Measurements from ENCODE around the gene RNFT2. TPM values are rescaled to one million over a fixed set of nuclear protein-coding genes. Genes with fewer than 3 reads are reported as not detected.

The RNFT2 gene
- polyA plus RNA-seq, 6 donors from 2014 or later = 1.4 to 3.5 (median 2.5) TPM

DNA sequence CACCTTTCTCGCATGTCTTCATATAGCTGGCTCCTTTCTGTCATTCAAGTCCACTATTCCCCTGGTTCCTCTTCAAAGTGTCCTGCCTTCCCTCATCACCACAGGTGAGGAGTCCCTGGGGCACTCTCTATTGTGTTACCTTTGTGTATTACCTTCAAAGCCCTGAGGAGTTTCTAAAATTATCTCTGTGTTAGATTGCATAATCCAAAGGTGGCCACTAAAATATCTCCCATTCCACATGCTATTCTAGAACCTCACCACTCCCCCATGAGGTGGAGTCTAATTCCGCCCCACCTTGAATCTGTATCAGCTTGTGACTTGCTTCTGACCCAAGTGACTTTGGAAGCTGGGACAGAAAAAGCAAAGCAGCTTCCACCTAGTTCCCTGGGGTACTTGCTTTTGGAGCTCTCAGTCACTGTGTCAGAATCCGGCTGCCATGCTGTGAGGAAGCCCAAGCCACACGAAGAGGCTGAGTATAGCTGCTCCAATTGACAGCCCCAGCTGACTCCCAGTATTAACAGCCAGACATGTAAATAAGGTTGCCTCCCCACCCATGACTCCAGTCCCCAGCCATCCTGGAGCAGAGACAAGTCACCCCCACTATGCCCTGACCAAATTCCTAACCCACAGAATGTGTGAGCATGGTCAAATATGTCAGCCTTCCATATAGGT, 136.3 kb downstream of the RNFT2 start:
- H3K9me3 Mint-ChIP-seq = peaks cover 0 to 11% (median 0%) of the 10 kb centered on the region in 7 donors
- peaks cover 0 to 7% of the 10 kb centered on the region in 2 donors for H3K36me3 Mint-ChIP-seq
- no peak for DNase-seq
- H3K4me1 Mint-ChIP-seq = peaks cover 12 to 20% (median 17%) of the 10 kb centered on the region in 3 donors
- no peak overlapping the region for H3K27ac Mint-ChIP-seq
- peak overlapping the region in 1 of 8 donors; percentile 32 for H3K4me3 Mint-ChIP-seq
- peaks cover 8 to 25% (median 17%) of the 10 kb centered on the region in 3 donors for H3K27me3 Mint-ChIP-seq
- ATAC-seq (ENCODE audit: low read depth in 2 of 2) = no peak

DNA sequence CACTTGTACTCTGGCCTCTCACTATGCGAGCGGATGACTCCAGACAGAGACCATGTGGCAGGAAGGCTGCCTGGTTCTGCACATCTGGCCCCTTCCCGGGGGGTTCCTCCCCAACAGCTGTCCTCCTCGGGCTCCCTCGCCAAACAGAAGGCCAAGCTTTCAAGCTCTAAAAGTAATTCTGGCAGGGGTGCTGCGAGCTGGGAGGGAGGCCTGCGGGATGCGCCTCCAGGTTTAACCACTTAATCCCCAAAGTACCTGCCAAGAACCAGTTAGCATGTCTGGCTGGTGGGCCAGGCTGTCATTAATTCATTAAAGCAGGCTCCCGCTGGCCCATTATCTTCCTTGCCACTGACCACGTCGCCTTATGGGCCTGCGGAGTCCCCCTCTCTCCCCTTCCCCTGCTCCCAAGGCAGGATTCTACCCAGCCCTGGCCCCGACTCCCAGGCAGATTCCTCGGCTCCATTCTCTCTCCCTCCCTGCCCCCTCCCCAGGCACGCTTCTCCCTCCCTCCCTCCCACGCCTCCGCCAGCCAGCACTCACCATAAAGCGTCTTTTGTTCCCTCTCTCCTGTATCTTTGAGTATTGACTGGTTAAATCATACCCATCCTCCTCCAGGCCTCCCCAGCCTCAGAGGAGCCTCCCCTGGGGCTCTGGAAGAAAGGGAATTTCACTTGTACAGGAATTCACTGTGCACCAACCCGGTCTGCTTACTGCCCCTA, 138.2 kb downstream of the RNFT2 start:
- peak overlapping the region in 1 of 6 donors; percentile 10 for H3K27ac Mint-ChIP-seq
- peaks cover 0 to 11% (median 0%) of the 10 kb centered on the region in 7 donors for H3K9me3 Mint-ChIP-seq
- ATAC-seq (ENCODE audit: low read depth in 2 of 2) (no peak), DNase-seq (no peak)
- peaks cover 0 to 16% of the 10 kb centered on the region in 2 donors for H3K36me3 Mint-ChIP-seq
- peaks cover 24 to 34% (median 28%) of the 10 kb centered on the region in 3 donors for H3K4me1 Mint-ChIP-seq
- H3K4me3 Mint-ChIP-seq = peak overlapping the region in 2 of 8 donors; percentile 69 to 79
- H3K27me3 Mint-ChIP-seq = peaks cover 23 to 39% (median 26%) of the 10 kb centered on the region in 3 donors

DNA sequence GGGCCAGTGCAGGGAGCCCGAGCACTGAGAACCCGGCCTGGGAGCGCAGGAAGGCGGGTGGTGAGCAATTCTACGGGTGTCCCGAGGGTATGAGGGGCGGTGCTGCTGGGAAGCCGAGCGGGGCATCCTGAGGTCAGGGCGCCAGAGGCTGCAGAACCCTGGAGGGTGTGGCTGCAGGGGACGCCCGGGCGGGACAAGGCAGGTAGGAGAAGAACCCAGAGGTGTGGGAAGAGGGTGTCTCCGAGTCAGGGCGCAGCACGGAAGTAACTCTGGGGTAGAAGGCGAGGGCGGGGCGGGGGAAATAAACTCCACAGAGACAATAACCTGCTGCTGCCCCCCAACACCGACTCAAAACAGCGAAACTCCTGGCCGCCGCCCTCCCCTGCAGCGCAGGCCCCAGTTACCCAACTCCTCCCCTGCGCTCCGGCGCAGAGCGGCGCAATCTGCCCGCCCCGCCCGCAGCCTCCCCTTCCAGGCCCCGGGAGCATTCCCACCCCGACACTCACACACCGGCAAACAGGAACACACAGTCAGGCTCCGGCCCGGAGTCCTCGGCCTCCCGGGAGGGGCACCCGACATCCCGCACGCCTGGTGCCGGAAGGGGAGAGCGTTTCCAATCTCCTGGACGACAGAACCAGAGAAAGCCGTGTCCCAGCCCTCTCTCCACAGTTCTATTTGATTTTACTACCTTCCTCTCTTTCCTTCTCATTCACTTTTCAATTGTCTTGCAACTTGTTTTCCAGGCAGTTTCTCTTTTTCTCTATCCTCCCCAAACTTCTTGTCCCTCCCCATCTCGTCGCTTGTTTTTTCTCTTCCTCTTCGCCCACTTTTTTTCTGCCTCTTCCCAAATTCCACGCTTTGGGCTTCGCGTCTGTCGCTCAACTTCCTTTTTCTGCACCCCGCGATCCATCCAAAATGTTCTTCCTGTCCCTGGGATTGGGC, 140.7 kb downstream of the RNFT2 start:
- ATAC-seq (ENCODE audit: low read depth in 2 of 2) (no peak), DNase-seq (no peak)
- Mint-ChIP-seq H3K4me1 (peaks cover 37 to 50% (median 37%) of the 10 kb centered on the region in 3 donors), H3K36me3 (peaks cover 0 to 16% of the 10 kb centered on the region in 2 donors), H3K9me3 (peaks cover 0 to 11% (median 0%) of the 10 kb centered on the region in 7 donors), H3K4me3 (peak overlapping the region; percentile 83 to 94 (median 90)), H3K27ac (peak overlapping the region; percentile 49 to 96 (median 84)), H3K27me3 (peaks cover 35 to 60% (median 41%) of the 10 kb centered on the region in 3 donors)

DNA sequence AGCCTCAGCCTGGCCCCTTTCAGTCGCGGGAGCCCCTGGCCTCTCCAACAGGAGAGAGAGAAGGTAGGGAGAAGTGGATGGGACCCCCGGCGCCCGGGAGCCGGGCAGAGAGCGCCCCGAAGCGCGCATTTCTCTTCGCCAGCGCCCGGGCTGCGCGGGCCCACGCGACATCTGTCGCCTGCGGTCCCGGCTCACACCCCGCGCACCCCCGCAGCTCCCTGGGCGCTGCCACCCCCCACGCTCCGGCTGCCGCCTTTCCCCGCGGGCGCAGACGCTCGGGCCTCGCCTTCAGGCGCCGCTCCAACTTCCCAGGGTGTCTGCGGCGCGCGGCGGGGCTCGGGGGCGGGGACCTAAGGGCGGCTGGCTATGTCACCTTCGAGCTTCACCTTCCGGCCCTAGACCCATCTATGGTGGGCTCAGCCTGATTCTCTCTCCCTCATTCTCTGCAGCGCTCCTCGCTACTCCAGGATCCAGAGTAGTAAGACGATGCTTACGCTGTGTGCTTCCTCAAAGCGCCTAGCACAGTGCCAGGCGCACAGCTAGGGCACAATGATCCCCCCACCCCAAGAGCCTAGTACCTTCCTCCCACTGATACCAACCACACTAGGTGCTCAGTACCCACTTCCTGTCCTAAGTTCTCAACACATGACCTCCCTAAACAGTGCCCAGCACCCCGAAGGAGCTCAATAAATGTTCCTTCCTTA, 141.5 kb downstream of the RNFT2 start:
- Mint-ChIP-seq H3K9me3 (peaks cover 0 to 4% (median 0%) of the 10 kb centered on the region in 7 donors), H3K4me1 (peaks cover 37 to 50% (median 37%) of the 10 kb centered on the region in 3 donors), H3K36me3 (peaks cover 0 to 16% of the 10 kb centered on the region in 2 donors), H3K27me3 (peaks cover 35 to 63% (median 40%) of the 10 kb centered on the region in 3 donors), H3K27ac (peak overlapping the region in 4 of 6 donors; percentile 75 to 89 (median 86)), H3K4me3 (peak overlapping the region; percentile 83 to 95 (median 92))
- ATAC-seq (ENCODE audit: low read depth in 2 of 2) = peak; percentile 13 to 14
- DNase-seq = peak; percentile 18

DNA sequence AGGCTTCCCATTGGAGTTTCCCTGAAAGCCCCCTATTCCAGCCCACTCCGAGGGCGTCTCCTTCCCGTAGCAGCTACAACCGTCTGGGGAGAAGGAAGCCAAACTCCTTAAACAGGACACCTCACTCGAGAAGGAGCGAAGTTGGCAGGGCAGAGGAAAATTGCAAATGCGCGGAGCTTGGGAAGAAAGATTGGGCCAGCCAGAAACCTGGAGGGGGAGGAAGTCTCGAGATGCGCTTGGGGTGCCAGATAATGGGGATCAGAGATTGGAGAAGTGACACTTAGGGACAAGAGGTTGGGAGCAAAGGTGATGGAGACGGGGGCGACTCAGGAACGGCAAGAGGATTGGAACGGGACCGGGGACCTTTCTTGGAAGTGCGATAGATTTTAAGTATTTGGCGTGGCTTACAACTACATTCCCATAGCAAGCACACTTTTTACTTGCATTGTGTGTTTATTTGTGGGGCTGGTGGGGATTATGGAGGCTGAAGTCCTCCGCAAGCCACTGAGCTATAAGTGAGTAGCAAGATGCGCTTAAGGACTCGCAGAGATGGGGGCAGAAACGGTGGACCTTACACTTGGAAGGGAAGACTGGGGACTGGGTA, 142.2 kb downstream of the RNFT2 start:
- H3K27ac Mint-ChIP-seq = peak overlapping the region; percentile 6 to 90 (median 83)
- peaks cover 39 to 50% (median 41%) of the 10 kb centered on the region in 3 donors for H3K4me1 Mint-ChIP-seq
- peak overlapping the region; percentile 83 to 95 (median 92) for H3K4me3 Mint-ChIP-seq
- H3K36me3 Mint-ChIP-seq = peaks cover 0 to 16% of the 10 kb centered on the region in 2 donors
- no peak for DNase-seq
- H3K9me3 Mint-ChIP-seq = no peaks in the 10 kb centered on the region
- ATAC-seq (ENCODE audit: low read depth in 2 of 2) = no peak
- peaks cover 35 to 63% (median 43%) of the 10 kb centered on the region in 3 donors for H3K27me3 Mint-ChIP-seq

DNA sequence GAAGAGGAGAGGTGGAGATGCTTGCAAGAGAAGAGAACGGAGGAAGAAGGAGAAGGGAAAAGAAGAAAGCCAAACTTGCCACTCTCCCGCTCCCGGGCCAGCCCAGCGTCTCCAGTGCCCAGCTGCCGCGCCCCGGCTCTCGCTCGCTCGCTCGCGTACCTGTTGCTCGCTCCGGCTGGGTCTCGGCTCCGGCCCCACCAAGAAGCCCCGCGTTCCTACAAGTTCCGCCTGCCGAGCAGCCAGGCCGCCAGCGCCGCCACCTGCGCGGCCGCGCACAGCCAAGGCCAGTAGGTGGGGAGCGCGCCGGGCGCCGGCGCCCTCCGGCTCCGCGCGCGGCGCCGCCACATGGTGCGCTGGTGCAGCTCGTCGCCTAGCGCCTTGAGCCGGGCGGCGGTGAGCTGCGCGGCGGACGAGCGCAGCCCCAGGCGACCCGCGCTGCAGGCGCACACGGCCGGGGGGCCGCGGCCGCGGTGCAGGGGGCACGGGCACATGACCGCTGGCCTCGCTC, 142.8 kb downstream of the RNFT2 start:
- Mint-ChIP-seq H3K9me3 (no peaks in the 10 kb centered on the region), H3K4me3 (peak overlapping the region; percentile 83 to 95 (median 92)), H3K4me1 (peaks cover 40 to 50% (median 41%) of the 10 kb centered on the region in 3 donors), H3K27ac (peak overlapping the region in 4 of 6 donors; percentile 48 to 90 (median 84)), H3K27me3 (peaks cover 35 to 63% (median 43%) of the 10 kb centered on the region in 3 donors), H3K36me3 (peaks cover 0 to 16% of the 10 kb centered on the region in 2 donors)
- ATAC-seq (ENCODE audit: low read depth in 2 of 2) (peak; percentile 73 to 76), DNase-seq (peak; percentile 64)

DNA sequence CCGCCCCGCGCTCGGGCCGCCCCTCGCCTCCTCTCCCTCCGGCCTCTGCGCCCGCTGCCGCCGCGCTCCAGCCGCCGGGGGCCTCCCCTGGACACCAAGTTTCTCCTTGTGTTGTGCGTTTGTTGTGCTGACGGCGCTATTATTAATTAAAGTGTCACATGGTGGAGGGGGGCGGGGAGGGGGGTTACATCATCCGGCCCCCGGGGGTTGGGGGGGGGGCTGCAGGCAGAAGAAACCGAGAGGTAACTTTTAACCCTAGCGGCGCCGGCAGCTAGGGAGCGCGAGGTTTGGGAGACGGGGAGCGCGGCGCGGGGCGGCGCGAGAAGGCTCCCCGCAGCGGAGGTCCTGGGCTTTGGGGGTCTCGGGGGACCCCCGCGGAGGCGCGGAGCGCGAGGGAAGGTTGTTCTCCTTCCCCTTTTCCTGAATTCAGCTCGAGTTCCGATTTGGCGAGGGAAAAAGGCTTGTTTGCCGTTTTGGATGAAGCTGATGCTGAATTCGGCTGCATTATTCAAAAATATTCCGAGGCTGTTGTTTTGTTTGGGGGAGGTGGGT, 143.3 kb downstream of the RNFT2 start, which contains the start of gene HRK:
HRK (minus strand) TSS at position 117 of the 552 bp plus-strand sequence. CDS start 134 bp downstream, outside the sequence.
- peak within 1 kb of the TSS; percentile 83 to 95 (median 92) for H3K4me3 Mint-ChIP-seq
- peak; percentile 20 for DNase-seq
- H3K36me3 Mint-ChIP-seq = peaks cover 0 to 16% of the 10 kb centered on the region in 2 donors
- no peaks in the 10 kb centered on the region for H3K9me3 Mint-ChIP-seq
- H3K4me1 Mint-ChIP-seq = peaks cover 40 to 47% (median 41%) of the 10 kb centered on the region in 3 donors
- peak; percentile 13 to 20 for ATAC-seq (ENCODE audit: low read depth in 2 of 2)
- H3K27me3 Mint-ChIP-seq = peaks cover 35 to 58% (median 43%) of the 10 kb centered on the region in 3 donors
- H3K27ac Mint-ChIP-seq = peak within 1 kb of the TSS; percentile 44 to 90 (median 83)

DNA sequence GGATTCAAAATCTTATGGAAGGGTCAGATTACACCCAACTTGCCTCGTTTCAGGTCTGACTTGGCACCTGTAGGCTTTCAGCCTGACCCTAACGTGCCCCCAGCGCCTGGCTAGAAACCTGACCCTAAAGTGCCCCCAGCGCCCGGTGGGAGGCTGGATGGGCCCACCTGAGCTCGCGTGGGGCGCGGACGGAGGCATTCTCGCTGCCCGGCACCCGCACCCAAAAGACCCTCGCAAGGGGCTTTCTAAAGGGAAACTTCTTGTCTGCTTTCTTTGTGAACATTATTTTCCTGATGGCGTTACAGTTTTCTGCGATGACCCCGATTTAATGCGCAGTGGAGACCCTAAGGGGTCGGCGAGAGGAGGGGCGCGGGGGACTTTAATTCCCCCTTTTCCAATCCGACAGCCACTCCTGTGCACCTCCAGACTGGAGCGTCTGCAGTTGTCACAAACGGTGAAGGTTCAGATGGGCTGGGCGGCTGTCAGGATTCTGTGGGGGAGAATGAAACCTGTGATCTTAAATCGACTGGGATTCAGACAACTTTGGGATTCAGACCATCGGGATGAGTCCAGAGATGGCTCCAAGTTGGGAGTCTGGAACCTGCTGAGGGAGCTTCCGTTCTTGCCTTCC, 143.9 kb downstream of the RNFT2 start:
- peak overlapping the region; percentile 73 to 89 (median 84) for H3K4me3 Mint-ChIP-seq
- ATAC-seq (ENCODE audit: low read depth in 2 of 2) (no peak), DNase-seq (no peak)
- no peaks in the 10 kb centered on the region for H3K9me3 Mint-ChIP-seq
- H3K27ac Mint-ChIP-seq = peak overlapping the region in 4 of 6 donors; percentile 44 to 75 (median 54)
- peaks cover 40 to 44% (median 41%) of the 10 kb centered on the region in 3 donors for H3K4me1 Mint-ChIP-seq
- H3K36me3 Mint-ChIP-seq = peaks cover 0 to 16% of the 10 kb centered on the region in 2 donors
- H3K27me3 Mint-ChIP-seq = peaks cover 35 to 52% (median 43%) of the 10 kb centered on the region in 3 donors

DNA sequence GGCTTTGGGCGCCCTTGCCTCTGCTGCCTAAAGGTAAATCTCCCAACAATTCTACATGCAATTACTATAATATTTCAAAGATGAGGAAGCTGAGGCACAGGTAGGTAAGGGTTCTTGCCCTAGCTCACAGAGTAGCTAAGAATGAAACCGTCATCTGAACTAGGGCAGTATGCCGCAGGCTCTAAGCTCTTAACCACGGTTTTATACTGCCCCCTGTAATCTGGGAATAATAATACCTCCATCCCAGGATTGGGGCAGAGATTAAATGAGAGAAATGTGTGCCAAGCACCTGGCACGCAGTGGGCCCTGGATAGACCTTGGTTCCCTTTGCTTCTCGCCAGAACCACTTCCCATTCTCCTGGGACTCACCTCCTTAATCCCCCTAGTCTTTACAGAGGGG, 144.6 kb downstream of the RNFT2 start:
- peaks cover 40 to 44% (median 41%) of the 10 kb centered on the region in 3 donors for H3K4me1 Mint-ChIP-seq
- H3K4me3 Mint-ChIP-seq = peak overlapping the region; percentile 22 to 89 (median 80)
- DNase-seq = peak; percentile 35
- peaks cover 0 to 16% of the 10 kb centered on the region in 2 donors for H3K36me3 Mint-ChIP-seq
- peak overlapping the region in 3 of 6 donors; percentile 49 to 75 (median 71) for H3K27ac Mint-ChIP-seq
- ATAC-seq (ENCODE audit: low read depth in 2 of 2) = peak; percentile 29 to 38
- H3K9me3 Mint-ChIP-seq = no peaks in the 10 kb centered on the region
- H3K27me3 Mint-ChIP-seq = peaks cover 35 to 52% (median 38%) of the 10 kb centered on the region in 3 donors

DNA sequence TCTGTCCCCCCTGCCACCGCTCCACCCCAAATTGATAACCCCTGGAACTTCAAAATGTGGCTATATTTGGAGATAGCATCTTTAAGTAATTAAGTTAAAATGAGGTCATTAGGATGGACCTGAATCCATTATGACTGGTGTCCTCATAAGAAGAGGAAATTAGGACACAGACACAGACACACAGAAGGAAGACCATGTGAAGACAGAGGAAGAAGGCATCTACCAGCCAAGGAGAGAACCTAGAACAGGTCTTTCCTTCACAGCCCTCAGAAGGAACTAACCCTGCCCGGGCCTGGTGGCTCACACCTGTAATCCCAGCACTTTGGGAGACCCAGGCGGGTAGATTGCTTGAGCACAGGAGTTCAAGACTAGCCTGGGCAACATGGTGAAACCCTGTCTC, 146.8 kb downstream of the RNFT2 start:
- H3K4me3 Mint-ChIP-seq = peak overlapping the region in 1 of 8 donors; percentile 25
- peaks cover 24 to 27% (median 26%) of the 10 kb centered on the region in 3 donors for H3K4me1 Mint-ChIP-seq
- ATAC-seq (ENCODE audit: low read depth in 2 of 2) (no peak), DNase-seq (no peak)
- H3K27ac Mint-ChIP-seq = peak overlapping the region in 5 of 6 donors; percentile 23 to 80 (median 70)
- H3K36me3 Mint-ChIP-seq = peaks cover 0 to 7% of the 10 kb centered on the region in 2 donors
- H3K9me3 Mint-ChIP-seq = no peaks in the 10 kb centered on the region
- H3K27me3 Mint-ChIP-seq = peaks cover 23 to 38% (median 28%) of the 10 kb centered on the region in 3 donors

DNA sequence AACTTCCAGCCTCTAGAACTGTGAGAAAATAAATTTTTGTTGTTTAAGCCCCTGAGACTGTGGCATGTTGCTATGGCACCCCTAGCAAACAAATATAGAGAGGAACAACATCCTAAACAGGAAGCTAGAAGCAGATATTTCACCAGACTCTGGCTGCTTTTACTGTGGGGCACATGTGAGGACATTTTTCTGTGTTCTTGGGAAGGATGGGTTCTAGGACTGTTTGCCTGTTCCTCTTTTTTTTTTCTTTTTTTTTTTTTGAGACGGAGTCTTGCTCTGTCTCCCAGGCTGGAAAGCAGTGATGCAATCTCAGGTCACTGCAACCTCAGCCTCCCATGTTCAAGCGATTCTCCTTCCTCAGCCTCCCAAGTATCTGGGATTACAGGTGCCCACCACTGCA, 147.4 kb downstream of the RNFT2 start:
- peaks cover 0 to 5% (median 0%) of the 10 kb centered on the region in 7 donors for H3K9me3 Mint-ChIP-seq
- peaks cover 0 to 5% of the 10 kb centered on the region in 2 donors for H3K36me3 Mint-ChIP-seq
- peak; percentile 61 for DNase-seq
- peak; percentile 59 to 60 for ATAC-seq (ENCODE audit: low read depth in 2 of 2)
- peaks cover 17 to 32% (median 23%) of the 10 kb centered on the region in 3 donors for H3K27me3 Mint-ChIP-seq
- peak overlapping the region in 1 of 8 donors; percentile 25 for H3K4me3 Mint-ChIP-seq
- H3K27ac Mint-ChIP-seq = peak overlapping the region in 3 of 6 donors; percentile 62 to 87 (median 80)
- peaks cover 17 to 20% (median 20%) of the 10 kb centered on the region in 3 donors for H3K4me1 Mint-ChIP-seq
